ENCODE results near the gene RNF217. TPM values are rescaled to one million over a fixed set of nuclear protein-coding genes. Genes with fewer than 3 reads are reported as not detected.

RNF217 gene
- total and polyA plus RNA-seq, 2 of the 8 experiments (the other 6 are each of a cell fraction or from before 2014, with no cell fraction given) = 2.0 to 8.9 TPM

DNA sequence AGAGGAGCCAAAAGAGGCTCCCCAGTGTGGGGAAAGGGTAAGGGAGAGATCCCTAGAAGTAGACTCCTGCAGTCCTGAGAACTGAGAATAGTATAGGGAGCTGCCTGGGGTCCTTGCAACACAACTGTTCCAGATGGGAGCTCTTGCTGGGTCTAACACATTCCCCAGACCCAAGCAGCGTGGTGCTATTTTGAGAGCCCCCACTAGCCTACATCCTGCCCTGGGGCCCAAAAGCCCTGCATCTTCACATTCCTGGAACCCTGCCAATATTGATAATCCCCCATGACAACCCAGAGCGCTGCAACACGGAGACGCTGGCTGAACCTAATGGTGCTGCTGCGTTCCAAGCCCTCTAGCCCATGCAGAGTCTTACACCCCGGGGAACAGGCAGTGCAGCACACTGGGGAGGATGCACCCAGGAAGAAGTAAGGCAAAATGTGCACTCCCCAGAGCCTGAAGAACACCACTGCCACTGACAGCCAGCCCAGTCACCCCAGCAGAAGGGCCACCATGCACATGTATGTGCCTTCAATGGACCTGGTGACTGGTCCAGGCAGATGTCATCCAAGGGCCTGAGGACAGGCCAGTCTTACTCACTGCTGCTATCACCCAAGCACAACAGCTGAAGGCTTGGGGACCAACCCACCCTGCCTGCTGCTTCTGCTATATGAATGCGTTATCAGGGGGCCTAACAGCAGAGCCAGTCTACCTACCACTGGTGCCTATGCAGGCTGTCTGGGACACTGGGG, 7.0 kb upstream of the RNF217 start:
- Histone ChIP-seq H3K14ac (ENCODE audit: insufficient read length) (no peak overlapping the region), H2AK5ac (ENCODE audit: low read depth, low read length) (no peak overlapping the region), H3K4me3 (ENCODE audit: extremely low read depth in 1 of 4, insufficient read depth in 2 of 4, low read depth in 3 of 4, low read length in 4 of 4) (no peak overlapping the region), H4K8ac (ENCODE audit: extremely low read depth, insufficient read depth, low read length) (peak overlapping the region; percentile 57; the same call in 1 of the 2 replicates), H3K18ac (ENCODE audit: extremely low read depth, low read length) (no peak overlapping the region), H2AFZ (ENCODE audit: low read length) (0 out of 2 replicates have a peak overlapping the region, but pooled peaks have one; percentile 12), H3K4me2 (ENCODE audit: insufficient read depth in 1 of 2, low read depth in 2 of 2, low read length in 2 of 2) (no peak overlapping the region), H3K27me3 (replicated peaks in 1 of 4; ENCODE audit: control insufficient read depth in 3 of 4, extremely low read depth in 1 of 4, insufficient read depth in 3 of 4, low read length in 3 of 4) (no peaks in the 10 kb centered on the region), H2BK120ac (replicated peaks; ENCODE audit: low read depth, low read length) (no peak overlapping the region), H3K79me1 (ENCODE audit: low read depth, low read length) (no peaks in the 10 kb centered on the region), H3K9ac (replicated peaks in 1 of 4; ENCODE audit: extremely low read depth in 1 of 4, low read depth in 3 of 4, low read length in 3 of 4) (0 out of 7 replicates have a peak overlapping the region, but pooled peaks of 1 of the 4 experiments have one; percentile 13), H3K4ac (replicated peaks; ENCODE audit: insufficient read length, low read depth, low read length) (peak overlapping the region; percentile 20), H2BK5ac (ENCODE audit: low read depth, low read length) (no peak overlapping the region), H2BK20ac (ENCODE audit: low read length) (no peak overlapping the region), H2BK15ac (ENCODE audit: low read length) (no peak overlapping the region), H3K23ac (ENCODE audit: insufficient read length) (no peak overlapping the region), H4K91ac (replicated peaks; ENCODE audit: insufficient read length, low read length) (no peak overlapping the region), H3K56ac (replicated peaks; ENCODE audit: insufficient read length, low read depth, low read length) (no peak overlapping the region), H4K20me1 (replicated peaks in 1 of 2; ENCODE audit: control insufficient read depth in 1 of 2, insufficient read depth in 2 of 2, low read length in 2 of 2) (peaks cover 0 to 1% of the 10 kb centered on the region in 2 experiments), H3K9me3 (ENCODE audit: insufficient read depth in 2 of 2, low read depth in 1 of 2, low read length in 1 of 2) (0 out of 4 replicates have a peak, but pooled peaks cover 0 to 3% of the 10 kb centered on the region in 2 experiments), H3K79me2 (ENCODE audit: control insufficient read depth in 1 of 2, insufficient read depth in 2 of 2, low read length in 2 of 2) (no peaks in the 10 kb centered on the region), H3K36me3 (ENCODE audit: control insufficient read depth in 2 of 4, insufficient read depth in 4 of 4, low read length in 3 of 4) (no peaks in the 10 kb centered on the region), H3K4me1 (replicated peaks in 1 of 4; ENCODE audit: control insufficient read depth in 3 of 4, insufficient read depth in 4 of 4, low read length in 3 of 4) (peaks cover 0 to 4% (median 0%) of the 10 kb centered on the region in 4 experiments; a peak in 1 of 7 replicates), H2BK12ac (ENCODE audit: low read depth, low read length) (no peak overlapping the region), H3K27ac (ENCODE audit: low read depth, low read length) (no peak overlapping the region), H4K5ac (ENCODE audit: insufficient read length, low read depth, low read length) (no peak overlapping the region), H3K23me2 (ENCODE audit: low read depth, low read length) (no peaks in the 10 kb centered on the region)
- POLR2A ChIA-PET (ENCODE audit: partially characterized antibody) = no interaction called here
- DNase-seq (ENCODE audit: low read depth in 1 of 2, low spot score in 2 of 2) = no peak
- FAIRE-seq = no peak
- WGBS, 2 experiments (ENCODE audit: extremely low coverage in 1 of 2, insufficient coverage in 1 of 2, insufficient read length in 1 of 2, insufficient replicate concordance in 2 of 2, low coverage in 1 of 2, low lambda C conversion rate in 2 of 2, missing lambda C conversion rate in 1 of 2) = 85% methylated on average over 7 of the region's 7 CpGs; no CpG with 5 or more reads in 1 of the 2 experiments
- TF ChIP-seq SP4 (IDR thresholded peaks at IDR 0.05; ENCODE audit: low read length) = no peak
- TF ChIP-seq ATF2 (IDR thresholded peaks at IDR 0.05; ENCODE audit: low read length) = no peak
- TF ChIP-seq SIRT6 (IDR thresholded peaks at IDR 0.05; ENCODE audit: low read length) = no peak
- TF ChIP-seq TAF7 (optimal IDR thresholded peaks at IDR 0.05; ENCODE audit: borderline replicate concordance, low read depth, low read length) = no peak
- TF ChIP-seq POU5F1 (IDR thresholded peaks at IDR 0.05; ENCODE audit: low read depth, low read length) = no peak
- no peak for TF ChIP-seq CREB1 (IDR thresholded peaks at IDR 0.05)
- no peak for TF ChIP-seq FOSL1 (IDR thresholded peaks at IDR 0.05; ENCODE audit: insufficient read depth, low read depth, low read length)
- no peak for TF ChIP-seq SP2 (IDR thresholded peaks at IDR 0.05; ENCODE audit: low read length)
- TF ChIP-seq TBP (IDR thresholded peaks at IDR 0.05; ENCODE audit: low read depth, low read length) = no peak
- no peak for TF ChIP-seq TCF12 (IDR thresholded peaks at IDR 0.05; ENCODE audit: low read depth, low read length)
- CTCF ChIA-PET (ENCODE audit: partially characterized antibody) = interaction anchor here (0.6 kb wide), 1 partner anchor 58 kb away, joined by 4 read pairs; no protein-coding TSS in a partner anchor

Measured in H1 (cell line).